GM12891 (cell line): ENCODE results near the gene TMPRSS4.

Source experiments
- POLR2A ChIP-seq: IDR thresholded peaks from 2 replicates; pipeline ENCODE4 v1.6.1; 2011; ENCODE audit warnings: low read depth, low read length, control low read depth
- POLR2AphosphoS5 ChIP-seq: IDR thresholded peaks from 2 replicates; pipeline ENCODE4 v1.6.1; 2011; ENCODE audit warnings: low read depth, low read length, control low read depth
- TAF1 ChIP-seq: IDR thresholded peaks from 2 replicates; pipeline ENCODE4 v1.6.1; 2011; ENCODE audit warnings: low read depth, low read length, control low read depth

DNA sequence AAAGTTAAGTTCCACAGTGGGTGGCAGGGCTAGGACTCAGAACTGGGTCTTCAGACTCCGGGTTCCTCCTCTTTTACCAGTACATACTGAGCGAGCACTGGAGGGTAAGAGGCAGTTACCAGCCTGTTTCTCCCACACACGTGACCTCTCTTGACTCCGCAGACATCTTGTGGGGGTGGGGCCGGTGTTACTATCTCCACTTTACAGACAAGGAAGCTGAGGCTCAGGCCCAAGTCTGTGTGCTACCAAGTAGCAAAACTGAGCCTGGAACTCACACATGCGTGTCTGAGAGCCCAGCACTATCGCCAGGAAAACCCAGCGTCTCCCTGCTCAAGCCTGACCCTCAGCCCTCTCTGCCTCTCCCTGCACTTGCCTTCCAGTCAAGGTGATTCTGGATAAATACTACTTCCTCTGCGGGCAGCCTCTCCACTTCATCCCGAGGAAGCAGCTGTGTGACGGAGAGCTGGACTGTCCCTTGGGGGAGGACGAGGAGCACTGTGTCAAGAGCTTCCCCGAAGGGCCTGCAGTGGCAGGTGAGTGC is 25.9 kb downstream of the TMPRSS4 start:
- TF ChIP-seq POLR2AphosphoS5 (no peak), POLR2A (no peak), TAF1 (no peak)
